ENCODE measurements around the gene SIDT1. TPM values are rescaled to one million over a fixed set of nuclear protein-coding genes. Genes with fewer than 3 reads are reported as not detected.

The SIDT1 gene
- total RNA-seq, 1 experiment from 2014 or later: 0.22 TPM

DNA sequence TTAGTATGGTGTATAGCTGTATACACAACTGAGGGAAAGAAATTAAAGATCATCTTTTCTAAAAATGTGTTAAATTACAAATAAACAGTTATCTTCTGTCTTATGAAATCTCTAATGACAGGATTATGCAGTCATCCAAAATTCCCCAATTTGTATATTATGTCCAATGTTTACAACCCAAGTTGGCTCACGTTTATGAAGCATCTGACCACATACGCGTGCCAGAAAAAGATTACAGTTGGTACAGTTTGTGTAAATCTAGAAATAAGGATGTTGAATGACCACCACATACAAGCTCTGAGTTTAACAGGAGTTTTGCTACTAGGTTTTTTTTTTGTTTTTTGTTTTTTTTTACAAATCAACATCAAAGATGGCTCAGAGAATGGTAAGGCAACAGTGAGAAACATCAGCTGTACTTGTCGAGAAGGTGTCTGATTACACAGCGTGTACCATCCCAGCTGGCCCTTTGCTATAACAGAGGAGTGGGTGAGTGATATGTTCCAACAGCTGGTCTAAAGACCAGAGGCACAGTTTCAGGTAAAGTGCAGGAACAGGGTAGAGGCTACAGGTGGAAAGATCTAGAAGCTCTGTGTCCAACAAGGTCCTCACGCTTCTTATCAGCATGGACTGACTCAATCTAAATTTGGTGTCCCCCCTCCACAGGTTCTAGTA lies 117.0 kb downstream of the SIDT1 start (continued):
- TF ChIP-seq, protein P1, sequence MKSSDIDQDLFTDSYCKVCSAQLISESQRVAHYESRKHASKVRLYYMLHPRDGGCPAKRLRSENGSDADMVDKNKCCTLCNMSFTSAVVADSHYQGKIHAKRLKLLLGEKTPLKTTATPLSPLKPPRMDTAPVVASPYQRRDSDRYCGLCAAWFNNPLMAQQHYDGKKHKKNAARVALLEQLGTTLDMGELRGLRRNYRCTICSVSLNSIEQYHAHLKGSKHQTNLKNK (CRISPR knock-in tag; IDR thresholded peaks at IDR 0.05): no peak
- TF ChIP-seq, protein P2, sequence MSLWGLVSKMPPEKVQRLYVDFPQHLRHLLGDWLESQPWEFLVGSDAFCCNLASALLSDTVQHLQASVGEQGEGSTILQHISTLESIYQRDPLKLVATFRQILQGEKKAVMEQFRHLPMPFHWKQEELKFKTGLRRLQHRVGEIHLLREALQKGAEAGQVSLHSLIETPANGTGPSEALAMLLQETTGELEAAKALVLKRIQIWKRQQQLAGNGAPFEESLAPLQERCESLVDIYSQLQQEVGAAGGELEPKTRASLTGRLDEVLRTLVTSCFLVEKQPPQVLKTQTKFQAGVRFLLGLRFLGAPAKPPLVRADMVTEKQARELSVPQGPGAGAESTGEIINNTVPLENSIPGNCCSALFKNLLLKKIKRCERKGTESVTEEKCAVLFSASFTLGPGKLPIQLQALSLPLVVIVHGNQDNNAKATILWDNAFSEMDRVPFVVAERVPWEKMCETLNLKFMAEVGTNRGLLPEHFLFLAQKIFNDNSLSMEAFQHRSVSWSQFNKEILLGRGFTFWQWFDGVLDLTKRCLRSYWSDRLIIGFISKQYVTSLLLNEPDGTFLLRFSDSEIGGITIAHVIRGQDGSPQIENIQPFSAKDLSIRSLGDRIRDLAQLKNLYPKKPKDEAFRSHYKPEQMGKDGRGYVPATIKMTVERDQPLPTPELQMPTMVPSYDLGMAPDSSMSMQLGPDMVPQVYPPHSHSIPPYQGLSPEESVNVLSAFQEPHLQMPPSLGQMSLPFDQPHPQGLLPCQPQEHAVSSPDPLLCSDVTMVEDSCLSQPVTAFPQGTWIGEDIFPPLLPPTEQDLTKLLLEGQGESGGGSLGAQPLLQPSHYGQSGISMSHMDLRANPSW (CRISPR knock-in tag; conservative IDR thresholded peaks at IDR 0.05; ENCODE audit: low read depth): no peak

DNA sequence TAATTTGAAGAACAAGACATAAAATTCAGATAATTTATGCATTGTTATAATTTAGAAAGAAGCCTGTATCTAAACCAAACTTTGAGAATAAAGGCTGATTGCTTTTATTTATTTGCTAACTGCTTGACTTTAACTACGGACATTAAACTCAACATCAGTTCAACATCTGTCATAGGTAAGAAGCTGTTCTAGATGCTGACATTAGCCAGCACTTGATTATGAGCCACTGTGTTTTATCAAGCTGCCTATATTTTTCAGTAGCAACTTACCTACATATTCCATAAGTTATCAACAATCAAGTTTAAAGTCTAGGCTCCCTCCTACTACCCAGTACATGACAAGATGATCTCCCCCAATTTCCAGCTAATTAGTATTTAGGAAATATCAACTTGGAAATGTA lies 122.0 kb downstream of the SIDT1 start:
- Mint-ChIP-seq H3K4me3 (no peak overlapping the region), H3K36me3 (peaks cover 13% of the 10 kb centered on the region), H3K27ac (no peak overlapping the region), H3K4me1 (no peaks in the 10 kb centered on the region), H3K27me3 (ENCODE audit: low read depth) (no peaks in the 10 kb centered on the region), H3K9me3 (peaks cover 3% of the 10 kb centered on the region)
- CTCF ChIA-PET: no interaction called here
- no peak for ATAC-seq
- no peak for DNase-seq (ENCODE audit: low spot score)
- no peak for TF ChIP-seq RORB (CRISPR knock-in tag; IDR thresholded peaks at IDR 0.05)
- TF ChIP-seq NFE2L1 (CRISPR knock-in tag; IDR thresholded peaks at IDR 0.05): no peak
- TF ChIP-seq ZNF416 (CRISPR knock-in tag; IDR thresholded peaks at IDR 0.05): no peak
- TF ChIP-seq MYBL2 (CRISPR knock-in tag; IDR thresholded peaks at IDR 0.05): no peak
- no peak for TF ChIP-seq ATF1 (CRISPR knock-in tag; IDR thresholded peaks at IDR 0.05)
- TF ChIP-seq, protein P3, sequence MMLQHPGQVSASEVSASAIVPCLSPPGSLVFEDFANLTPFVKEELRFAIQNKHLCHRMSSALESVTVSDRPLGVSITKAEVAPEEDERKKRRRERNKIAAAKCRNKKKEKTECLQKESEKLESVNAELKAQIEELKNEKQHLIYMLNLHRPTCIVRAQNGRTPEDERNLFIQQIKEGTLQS (CRISPR knock-in tag; conservative IDR thresholded peaks at IDR 0.05): no peak
- TF ChIP-seq, protein P4, sequence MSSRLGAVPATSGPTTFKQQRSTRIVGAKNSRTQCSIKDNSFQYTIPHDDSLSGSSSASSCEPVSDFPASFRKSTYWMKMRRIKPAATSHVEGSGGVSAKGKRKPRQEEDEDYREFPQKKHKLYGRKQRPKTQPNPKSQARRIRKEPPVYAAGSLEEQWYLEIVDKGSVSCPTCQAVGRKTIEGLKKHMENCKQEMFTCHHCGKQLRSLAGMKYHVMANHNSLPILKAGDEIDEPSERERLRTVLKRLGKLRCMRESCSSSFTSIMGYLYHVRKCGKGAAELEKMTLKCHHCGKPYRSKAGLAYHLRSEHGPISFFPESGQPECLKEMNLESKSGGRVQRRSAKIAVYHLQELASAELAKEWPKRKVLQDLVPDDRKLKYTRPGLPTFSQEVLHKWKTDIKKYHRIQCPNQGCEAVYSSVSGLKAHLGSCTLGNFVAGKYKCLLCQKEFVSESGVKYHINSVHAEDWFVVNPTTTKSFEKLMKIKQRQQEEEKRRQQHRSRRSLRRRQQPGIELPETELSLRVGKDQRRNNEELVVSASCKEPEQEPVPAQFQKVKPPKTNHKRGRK (CRISPR knock-in tag; IDR thresholded peaks at IDR 0.05; ENCODE audit: borderline replicate concordance): no peak
- no peak for TF ChIP-seq CBFB (CRISPR knock-in tag; IDR thresholded peaks at IDR 0.05; ENCODE audit: low read depth)
- no peak for TF ChIP-seq TEAD4 (CRISPR knock-in tag; IDR thresholded peaks at IDR 0.05)
- TF ChIP-seq, protein P5, sequence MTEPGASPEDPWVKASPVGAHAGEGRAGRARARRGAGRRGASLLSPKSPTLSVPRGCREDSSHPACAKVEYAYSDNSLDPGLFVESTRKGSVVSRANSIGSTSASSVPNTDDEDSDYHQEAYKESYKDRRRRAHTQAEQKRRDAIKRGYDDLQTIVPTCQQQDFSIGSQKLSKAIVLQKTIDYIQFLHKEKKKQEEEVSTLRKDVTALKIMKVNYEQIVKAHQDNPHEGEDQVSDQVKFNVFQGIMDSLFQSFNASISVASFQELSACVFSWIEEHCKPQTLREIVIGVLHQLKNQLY (CRISPR knock-in tag; IDR thresholded peaks at IDR 0.05): no peak
- no peak for TF ChIP-seq RELA (CRISPR knock-in tag; IDR thresholded peaks at IDR 0.05; ENCODE audit: borderline replicate concordance)
- TF ChIP-seq, protein P6, sequence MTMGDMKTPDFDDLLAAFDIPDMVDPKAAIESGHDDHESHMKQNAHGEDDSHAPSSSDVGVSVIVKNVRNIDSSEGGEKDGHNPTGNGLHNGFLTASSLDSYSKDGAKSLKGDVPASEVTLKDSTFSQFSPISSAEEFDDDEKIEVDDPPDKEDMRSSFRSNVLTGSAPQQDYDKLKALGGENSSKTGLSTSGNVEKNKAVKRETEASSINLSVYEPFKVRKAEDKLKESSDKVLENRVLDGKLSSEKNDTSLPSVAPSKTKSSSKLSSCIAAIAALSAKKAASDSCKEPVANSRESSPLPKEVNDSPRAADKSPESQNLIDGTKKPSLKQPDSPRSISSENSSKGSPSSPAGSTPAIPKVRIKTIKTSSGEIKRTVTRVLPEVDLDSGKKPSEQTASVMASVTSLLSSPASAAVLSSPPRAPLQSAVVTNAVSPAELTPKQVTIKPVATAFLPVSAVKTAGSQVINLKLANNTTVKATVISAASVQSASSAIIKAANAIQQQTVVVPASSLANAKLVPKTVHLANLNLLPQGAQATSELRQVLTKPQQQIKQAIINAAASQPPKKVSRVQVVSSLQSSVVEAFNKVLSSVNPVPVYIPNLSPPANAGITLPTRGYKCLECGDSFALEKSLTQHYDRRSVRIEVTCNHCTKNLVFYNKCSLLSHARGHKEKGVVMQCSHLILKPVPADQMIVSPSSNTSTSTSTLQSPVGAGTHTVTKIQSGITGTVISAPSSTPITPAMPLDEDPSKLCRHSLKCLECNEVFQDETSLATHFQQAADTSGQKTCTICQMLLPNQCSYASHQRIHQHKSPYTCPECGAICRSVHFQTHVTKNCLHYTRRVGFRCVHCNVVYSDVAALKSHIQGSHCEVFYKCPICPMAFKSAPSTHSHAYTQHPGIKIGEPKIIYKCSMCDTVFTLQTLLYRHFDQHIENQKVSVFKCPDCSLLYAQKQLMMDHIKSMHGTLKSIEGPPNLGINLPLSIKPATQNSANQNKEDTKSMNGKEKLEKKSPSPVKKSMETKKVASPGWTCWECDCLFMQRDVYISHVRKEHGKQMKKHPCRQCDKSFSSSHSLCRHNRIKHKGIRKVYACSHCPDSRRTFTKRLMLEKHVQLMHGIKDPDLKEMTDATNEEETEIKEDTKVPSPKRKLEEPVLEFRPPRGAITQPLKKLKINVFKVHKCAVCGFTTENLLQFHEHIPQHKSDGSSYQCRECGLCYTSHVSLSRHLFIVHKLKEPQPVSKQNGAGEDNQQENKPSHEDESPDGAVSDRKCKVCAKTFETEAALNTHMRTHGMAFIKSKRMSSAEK (CRISPR knock-in tag; IDR thresholded peaks at IDR 0.05; ENCODE audit: borderline replicate concordance): no peak
- no peak for TF ChIP-seq ZNF138 (CRISPR knock-in tag; conservative IDR thresholded peaks at IDR 0.05)
- no peak for TF ChIP-seq CREM (CRISPR knock-in tag; IDR thresholded peaks at IDR 0.05)
- no peak for TF ChIP-seq NFATC4 (CRISPR knock-in tag; IDR thresholded peaks at IDR 0.05)
- TF ChIP-seq ZNF263 (CRISPR knock-in tag; IDR thresholded peaks at IDR 0.05; ENCODE audit: low read depth): no peak
- no peak for TF ChIP-seq ZNF317 (CRISPR knock-in tag; IDR thresholded peaks at IDR 0.05; ENCODE audit: borderline replicate concordance, low read depth)
- no peak for TF ChIP-seq ETV6 (CRISPR knock-in tag; IDR thresholded peaks at IDR 0.05)
- POLR2A ChIA-PET: no interaction called here
